GM13977 (cell line): ENCODE results near the gene TFG.

Experiments used
- DNase-seq: peaks from one replicate; pipeline ENCODE4 v3.0.0; 2012; ENCODE audit warnings: low spot score
- in situ Hi-C: fragments of 300-500 bp; cut with MboI; formaldehyde crosslinking; loops from one replicate; pipeline ENCODE4 v1.12.0; 2022; ENCODE audit warnings: low sequenced_read_pairs, low pct_unique_long_range_greater_than_20kb, mixed read lengths, inconsistent platforms; ENCODE audit not compliant: unreplicated experiment
- TF ChIP-seq, protein P1 (sequence below): IDR thresholded peaks from 2 replicates; pipeline ENCODE4 v1.5.1; 2012; ENCODE audit warnings: mild to moderate bottlenecking, control low read depth; ENCODE audit not compliant: insufficient read depth; ENCODE audit errors: extremely low read depth, missing control alignments

The TFG gene

GRCh38 chr3:100759159-100759558, 49.9 kb downstream of the TFG start:
- TF ChIP-seq, protein P1, sequence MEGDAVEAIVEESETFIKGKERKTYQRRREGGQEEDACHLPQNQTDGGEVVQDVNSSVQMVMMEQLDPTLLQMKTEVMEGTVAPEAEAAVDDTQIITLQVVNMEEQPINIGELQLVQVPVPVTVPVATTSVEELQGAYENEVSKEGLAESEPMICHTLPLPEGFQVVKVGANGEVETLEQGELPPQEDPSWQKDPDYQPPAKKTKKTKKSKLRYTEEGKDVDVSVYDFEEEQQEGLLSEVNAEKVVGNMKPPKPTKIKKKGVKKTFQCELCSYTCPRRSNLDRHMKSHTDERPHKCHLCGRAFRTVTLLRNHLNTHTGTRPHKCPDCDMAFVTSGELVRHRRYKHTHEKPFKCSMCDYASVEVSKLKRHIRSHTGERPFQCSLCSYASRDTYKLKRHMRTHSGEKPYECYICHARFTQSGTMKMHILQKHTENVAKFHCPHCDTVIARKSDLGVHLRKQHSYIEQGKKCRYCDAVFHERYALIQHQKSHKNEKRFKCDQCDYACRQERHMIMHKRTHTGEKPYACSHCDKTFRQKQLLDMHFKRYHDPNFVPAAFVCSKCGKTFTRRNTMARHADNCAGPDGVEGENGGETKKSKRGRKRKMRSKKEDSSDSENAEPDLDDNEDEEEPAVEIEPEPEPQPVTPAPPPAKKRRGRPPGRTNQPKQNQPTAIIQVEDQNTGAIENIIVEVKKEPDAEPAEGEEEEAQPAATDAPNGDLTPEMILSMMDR = no peak
- no peak for DNase-seq
- in situ Hi-C loops = no loop called here

DNA sequence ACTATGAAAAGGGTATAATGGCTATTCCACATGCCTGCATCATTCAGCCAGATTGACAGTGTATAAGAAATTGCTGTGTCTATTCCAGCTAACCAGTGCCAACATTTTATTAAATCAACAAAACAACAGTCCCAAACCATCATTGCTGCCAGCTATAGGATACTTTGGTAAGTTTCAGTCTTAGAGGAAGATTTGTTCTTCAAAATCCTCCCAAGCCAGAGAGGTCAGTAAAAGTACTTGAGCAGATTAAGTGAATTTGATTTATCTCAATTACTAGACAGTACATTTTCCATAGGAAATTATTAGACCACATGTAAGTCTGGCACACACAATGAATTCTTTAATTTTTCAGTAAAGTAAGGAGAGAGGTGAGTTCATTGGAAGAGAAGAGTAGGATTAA, 50.7 kb downstream of the TFG start:
- in situ Hi-C loops = no loop called here
- TF ChIP-seq, protein P1 = no peak

DNA sequence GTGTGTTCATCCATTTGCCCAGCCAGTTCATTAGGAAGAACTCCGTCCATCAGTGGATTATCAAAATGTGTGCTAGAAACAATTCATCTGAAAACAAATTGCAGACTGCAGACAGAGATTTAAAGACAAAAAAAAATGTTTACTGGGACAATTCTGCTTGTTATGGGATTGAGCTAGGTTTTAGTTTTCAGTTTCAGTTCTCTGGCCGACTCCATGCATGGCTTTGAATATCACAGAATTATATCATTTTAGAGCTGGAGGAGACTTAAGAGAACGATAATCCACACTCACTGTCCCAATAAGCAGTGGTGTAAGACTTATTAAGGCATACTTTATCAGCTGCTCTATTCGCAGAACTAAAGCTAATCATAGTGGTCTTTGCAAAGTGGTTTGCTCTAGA, 51.1 kb downstream of the TFG start:
- TF ChIP-seq, protein P1 = no peak
- in situ Hi-C loops = no loop called here
- no peak for DNase-seq

More for the DNA sequence above, 50.7 kb downstream of the TFG start:
- DNase-seq = no peak

DNA sequence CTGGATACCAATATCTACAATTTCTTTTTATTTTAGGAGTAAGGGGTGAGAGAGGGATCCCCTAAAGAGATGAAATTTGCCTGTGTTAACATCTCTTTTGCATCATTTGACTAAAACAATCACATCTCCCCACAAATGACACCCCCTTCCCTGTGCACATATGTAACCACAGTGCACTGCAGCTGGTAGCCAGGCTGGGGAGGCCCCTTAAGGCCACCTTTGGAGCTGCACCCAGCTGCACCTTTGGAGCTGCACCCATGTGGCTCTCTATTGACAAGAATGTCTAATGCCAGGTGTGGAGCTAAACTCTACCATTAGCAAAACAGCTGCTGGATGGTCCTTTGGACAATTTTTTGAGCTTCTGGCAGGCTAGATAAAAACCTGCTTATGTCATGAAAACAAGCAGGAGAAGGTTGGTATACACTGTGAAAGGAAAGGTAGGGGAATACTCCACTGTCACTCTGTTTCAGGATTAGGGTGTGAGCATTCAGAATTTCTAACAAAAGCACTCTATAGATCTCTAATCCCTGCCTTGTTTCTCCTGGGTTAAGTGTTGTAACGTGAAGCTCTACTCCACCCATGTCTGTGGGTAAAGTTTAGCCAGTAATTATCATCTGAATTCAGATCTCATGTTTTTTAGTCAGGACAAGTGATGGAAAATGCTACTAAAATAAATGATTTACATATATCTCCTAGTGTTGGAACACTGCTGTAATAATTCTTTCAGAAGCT, 52.1 kb downstream of the TFG start:
- TF ChIP-seq, protein P1 = peak; percentile 43
- in situ Hi-C loops = no loop called here

GRCh38 chr3:100761951-100762350, 52.7 kb downstream of the TFG start:
- no peak for DNase-seq
- in situ Hi-C loops = no loop called here
- TF ChIP-seq, protein P1 = no peak

More for the DNA sequence above, 52.1 kb downstream of the TFG start:
- DNase-seq = peak; percentile 7

- no peak for DNase-seq
- in situ Hi-C loops = no loop called here
- TF ChIP-seq, protein P1 = no peak
Measured at GRCh38 chr3:100765437-100765975, 56.2 kb downstream of the TFG start.

- TF ChIP-seq, protein P1 = no peak
- no peak for DNase-seq
- in situ Hi-C loops = no loop called here
Measured at GRCh38 chr3:100766069-100766468, 56.8 kb downstream of the TFG start.
